Kidney epithelial cell (primary cell): ENCODE results near the gene SHC2. TPM values are rescaled to one million over a fixed set of nuclear protein-coding genes. Genes with fewer than 3 reads are reported as not detected.

ENCODE experiments used
- DNase-seq: peaks from one replicate; pipeline ENCODE4 v3.0.0-alpha.2; 2010; ENCODE audit warnings: low read depth
- H3K27me3 ChIP-seq: 2 replicates; pipeline ENCODE4 v1.6.0; 2011; ENCODE audit warnings: low read length; ENCODE audit not compliant: control insufficient read depth, insufficient read depth
- H3K36me3 ChIP-seq: 2 replicates; pipeline ENCODE4 v1.5.1; 2011; ENCODE audit warnings: low read length; ENCODE audit not compliant: control insufficient read depth, insufficient read depth
- H3K4me3 ChIP-seq: 2 replicates; pipeline ENCODE4 v1.5.1; 2011; ENCODE audit warnings: low read depth, mild to moderate bottlenecking, control low read depth, low read length
- total RNA-seq: library from RNA; depleted of rRNA; stranded (reverse); fragments of >200 nt; gene quantifications from 2 replicates; pipeline ENCODE4 v1.2.3, GENCODE V29; 2015
- TF ChIP-seq, protein P1 (sequence below): IDR thresholded peaks from 2 replicates; pipeline ENCODE4 v1.5.1; 2011; ENCODE audit warnings: mild to moderate bottlenecking, moderate library complexity, low read length, control low read depth, inconsistent platforms; ENCODE audit not compliant: insufficient read depth, poor library complexity, severe bottlenecking

SHC2 gene
- total RNA-seq, 1 donor from 2014 or later, result 15.2 TPM

DNA sequence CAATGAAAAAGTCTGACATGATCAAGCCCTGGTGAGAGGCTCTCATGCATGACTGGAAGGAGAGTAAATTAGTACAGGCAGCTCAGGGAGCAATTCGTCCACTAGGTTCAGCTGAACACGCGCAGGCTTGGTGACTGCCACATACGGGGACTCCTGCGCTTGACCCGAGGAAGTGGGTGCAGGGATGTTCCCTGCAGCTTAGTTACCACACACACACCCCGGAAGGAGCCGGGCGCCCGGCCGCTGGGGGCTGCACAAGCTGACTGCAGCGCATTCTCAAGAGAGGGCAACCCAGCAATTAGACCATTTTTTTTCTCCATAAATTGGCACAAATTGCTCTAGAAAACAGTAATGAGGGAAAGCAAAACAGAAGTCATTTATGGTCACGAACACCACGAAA, 93.3 kb downstream of the SHC2 start:
- DNase-seq, result no peak
- TF ChIP-seq, protein P1, sequence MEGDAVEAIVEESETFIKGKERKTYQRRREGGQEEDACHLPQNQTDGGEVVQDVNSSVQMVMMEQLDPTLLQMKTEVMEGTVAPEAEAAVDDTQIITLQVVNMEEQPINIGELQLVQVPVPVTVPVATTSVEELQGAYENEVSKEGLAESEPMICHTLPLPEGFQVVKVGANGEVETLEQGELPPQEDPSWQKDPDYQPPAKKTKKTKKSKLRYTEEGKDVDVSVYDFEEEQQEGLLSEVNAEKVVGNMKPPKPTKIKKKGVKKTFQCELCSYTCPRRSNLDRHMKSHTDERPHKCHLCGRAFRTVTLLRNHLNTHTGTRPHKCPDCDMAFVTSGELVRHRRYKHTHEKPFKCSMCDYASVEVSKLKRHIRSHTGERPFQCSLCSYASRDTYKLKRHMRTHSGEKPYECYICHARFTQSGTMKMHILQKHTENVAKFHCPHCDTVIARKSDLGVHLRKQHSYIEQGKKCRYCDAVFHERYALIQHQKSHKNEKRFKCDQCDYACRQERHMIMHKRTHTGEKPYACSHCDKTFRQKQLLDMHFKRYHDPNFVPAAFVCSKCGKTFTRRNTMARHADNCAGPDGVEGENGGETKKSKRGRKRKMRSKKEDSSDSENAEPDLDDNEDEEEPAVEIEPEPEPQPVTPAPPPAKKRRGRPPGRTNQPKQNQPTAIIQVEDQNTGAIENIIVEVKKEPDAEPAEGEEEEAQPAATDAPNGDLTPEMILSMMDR, result no peak
- H3K36me3 ChIP-seq, result no peaks in the 10 kb centered on the region
- H3K27me3 ChIP-seq, result peaks cover 41% of the 10 kb centered on the region
- no peak overlapping the region for H3K4me3 ChIP-seq

DNA sequence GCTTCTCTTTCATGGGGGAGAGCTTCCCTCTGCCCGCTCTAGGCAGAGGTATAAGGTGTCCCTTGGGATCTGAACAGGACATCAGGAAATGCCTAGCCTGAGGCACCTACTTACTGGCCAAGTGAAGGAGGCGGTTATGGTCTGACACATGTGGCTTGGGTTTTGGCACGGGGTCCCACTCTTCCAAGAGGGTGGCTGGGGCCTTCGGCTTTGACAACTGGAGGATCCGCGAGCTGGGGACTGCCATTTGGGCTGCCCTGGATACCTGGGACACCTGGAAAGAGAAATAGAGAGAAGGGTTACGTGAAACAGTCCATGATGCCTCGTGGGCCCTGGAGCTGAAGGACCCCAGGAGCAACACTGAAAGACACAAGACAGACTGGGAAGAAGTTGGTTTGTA, 93.9 kb downstream of the SHC2 start:
- peaks cover 37% of the 10 kb centered on the region for H3K27me3 ChIP-seq
- DNase-seq, result no peak
- H3K4me3 ChIP-seq, result no peak overlapping the region
- TF ChIP-seq, protein P1, result no peak
- no peaks in the 10 kb centered on the region for H3K36me3 ChIP-seq

Other genes with a start within 250 kb of the SHC2 start
- 63.0 and 64.1 TPM in 2 replicates for gene PLPP2, start 169.6 kb downstream of the SHC2 start, total RNA-seq
- gene MIER2, start 116.2 kb downstream of the SHC2 start, total RNA-seq, result 12.7 and 18.4 TPM in 2 replicates
- gene C2CD4C, start 51.9 kb downstream of the SHC2 start, total RNA-seq, result not detected in 2 replicates
- 0.14 and 0.46 TPM in 2 replicates for gene MADCAM1, start 35.5 kb upstream of the SHC2 start, total RNA-seq
- gene TPGS1, start 46.5 kb upstream of the SHC2 start, total RNA-seq, result 52.7 and 68.8 TPM in 2 replicates
- gene CDC34, start 70.7 kb upstream of the SHC2 start, total RNA-seq, result 168 and 194 TPM in 2 replicates
- not detected in 2 replicates for gene GZMM, start 83.0 kb upstream of the SHC2 start, total RNA-seq
- 838 and 979 TPM in 2 replicates for gene BSG, start 111.6 kb upstream of the SHC2 start, total RNA-seq
- 0.13 and 0.48 TPM in 2 replicates for gene HCN2, start 128.8 kb upstream of the SHC2 start, total RNA-seq
- 47.6 and 50.0 TPM in 2 replicates for gene POLRMT, start 172.5 kb upstream of the SHC2 start, total RNA-seq
- gene FGF22, start 178.8 kb upstream of the SHC2 start, total RNA-seq, result not detected in 2 replicates
- gene RNF126, start 202.2 kb upstream of the SHC2 start, total RNA-seq, result 77.6 and 107 TPM in 2 replicates
- gene FSTL3, start 215.4 kb upstream of the SHC2 start, total RNA-seq, result 378 and 504 TPM in 2 replicates
- not detected in 2 replicates for gene PRSS57, start 234.4 kb upstream of the SHC2 start, total RNA-seq
- gene PALM, start 247.9 kb upstream of the SHC2 start, total RNA-seq, result 42.8 and 49.8 TPM in 2 replicates